CD4-positive, alpha-beta T cell treated with Interleukin-2 at 100 ng/mL for 4 hours (primary cell): ENCODE measurements around the gene MYLK.

Experiments used
- DNase-seq: peaks from one replicate; pipeline ENCODE4 v3.0.0-alpha.2; 2020; ENCODE audit warnings: low spot score

MYLK gene

DNA sequence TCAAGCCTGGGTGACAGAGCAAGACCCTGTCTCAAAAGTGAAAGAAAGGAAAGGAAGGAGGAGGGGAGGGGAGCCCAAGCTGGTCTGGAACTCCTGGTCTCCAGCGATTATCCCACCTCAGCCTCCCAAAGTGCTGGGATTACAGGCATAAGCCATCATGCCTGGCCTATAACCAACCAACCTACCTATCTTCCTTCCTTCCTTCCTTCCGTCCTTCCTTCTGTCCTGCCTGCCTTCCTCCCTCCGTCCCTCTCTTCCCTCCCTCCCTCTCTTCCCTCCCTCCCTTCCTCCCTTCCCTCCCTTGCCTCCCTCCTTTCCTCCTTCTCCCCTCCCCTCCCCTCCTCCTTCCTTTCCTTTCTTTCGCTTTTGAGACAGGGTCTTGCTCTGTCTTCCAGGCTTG is 242.6 kb downstream of the MYLK start:
- no peak for DNase-seq

DNA sequence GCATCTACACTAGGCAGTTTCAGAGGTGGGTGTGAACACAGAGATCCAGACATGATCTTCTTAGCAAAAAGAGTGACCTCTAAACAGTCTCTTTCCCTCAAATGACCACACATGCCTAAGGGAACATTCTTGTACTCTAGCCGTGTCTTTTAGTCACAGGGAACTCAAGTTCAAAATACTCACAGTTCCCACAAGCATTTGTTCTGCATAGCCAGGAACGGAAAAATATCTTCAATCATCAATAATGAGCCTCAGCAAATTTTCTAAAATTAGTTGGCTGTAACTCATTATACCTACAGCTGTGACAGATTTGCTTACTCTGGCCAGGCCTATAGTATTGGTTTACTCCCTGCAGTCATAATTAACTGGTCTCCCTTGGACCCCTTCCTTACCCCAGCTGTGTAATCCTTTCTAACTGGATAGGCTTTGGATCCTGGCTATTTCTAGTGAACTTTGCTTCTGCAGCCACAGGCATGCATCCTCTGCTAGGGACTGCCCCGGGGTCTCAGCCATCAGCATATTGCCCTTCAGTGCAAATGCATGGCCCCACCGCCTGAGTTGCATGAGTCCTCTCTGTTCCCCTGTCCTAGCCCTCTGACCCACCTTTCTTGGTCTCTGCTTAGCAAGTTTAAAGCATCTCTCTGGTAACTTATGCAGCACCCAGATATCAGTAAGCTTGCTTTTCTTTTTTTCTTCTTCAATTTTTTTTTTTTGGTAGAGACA is 243.2 kb downstream of the MYLK start:
- DNase-seq = no peak

DNA sequence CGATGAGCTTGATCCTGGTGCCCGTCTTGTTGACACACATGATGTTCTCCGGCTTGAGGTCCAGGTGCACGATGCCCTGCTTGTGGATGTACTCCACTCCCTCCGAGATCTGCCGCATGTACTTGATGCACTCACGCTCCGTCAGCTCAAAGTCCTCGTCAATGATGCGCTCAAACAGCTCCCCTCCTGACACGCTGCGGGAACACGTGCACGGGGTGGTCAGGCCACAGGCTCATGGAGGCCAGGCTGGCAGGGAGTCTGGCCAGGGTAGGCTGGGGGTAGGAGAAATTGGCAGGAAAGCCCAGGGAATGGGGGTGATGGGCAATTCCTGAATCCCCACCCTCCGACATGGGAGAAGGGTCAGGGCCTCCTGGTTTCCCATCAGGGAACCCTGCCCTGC is 243.8 kb downstream of the MYLK start:
- DNase-seq = no peak

DNA sequence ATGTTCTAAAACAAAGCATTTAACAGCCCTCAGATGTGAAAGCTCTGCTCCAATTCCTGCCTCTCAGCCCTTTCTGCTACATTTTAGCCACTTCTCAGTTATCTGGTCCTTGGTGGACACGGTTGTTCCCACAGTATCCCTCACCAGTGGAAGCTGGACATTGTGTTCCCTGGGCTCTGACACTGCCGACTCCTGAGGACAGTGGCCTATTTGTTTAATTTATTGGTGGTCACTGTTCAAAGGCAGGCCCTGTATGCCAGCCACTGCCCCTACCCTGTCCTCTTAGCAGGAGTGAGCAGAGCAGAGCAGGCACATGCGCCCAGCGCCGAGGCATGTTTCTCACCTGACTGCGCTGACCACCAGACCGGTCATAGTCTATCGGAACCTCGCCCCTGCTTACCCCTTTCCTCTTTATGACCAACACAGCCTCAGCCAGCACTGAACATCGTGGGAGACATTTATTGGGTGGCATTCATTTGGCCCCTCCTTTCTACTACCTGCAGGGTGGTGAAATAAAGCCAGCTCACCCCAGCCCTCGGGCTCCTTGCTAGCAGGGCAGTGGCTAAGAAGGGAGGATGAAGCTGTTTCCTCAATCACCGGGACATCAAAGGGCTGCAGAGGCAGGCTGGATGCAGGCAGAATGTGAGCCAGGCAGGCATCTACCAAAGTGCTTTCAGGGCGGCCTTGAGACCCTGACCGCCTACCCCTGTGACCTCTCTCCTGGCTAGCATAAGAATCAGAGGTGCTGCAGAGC is 245.0 kb downstream of the MYLK start:
- DNase-seq = no peak

DNA sequence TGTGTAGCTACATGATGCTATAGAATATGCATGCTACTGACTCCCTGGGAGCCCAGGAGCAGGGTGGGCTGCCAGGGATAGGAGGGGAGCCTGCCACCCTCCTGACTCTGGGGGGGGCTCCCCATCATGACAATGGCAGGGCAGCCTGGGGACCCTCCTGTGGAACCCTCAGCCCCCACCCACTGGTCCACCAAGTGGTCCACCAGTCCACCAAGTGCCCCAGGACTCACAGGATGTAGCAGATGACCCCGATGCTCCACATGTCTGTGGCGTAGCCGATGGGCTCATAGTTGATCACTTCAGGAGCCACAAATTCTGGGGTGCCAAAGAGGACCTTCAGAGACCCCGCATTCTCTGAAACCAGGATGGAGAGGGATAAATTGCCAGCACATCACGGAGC is 246.3 kb downstream of the MYLK start:
- DNase-seq = no peak

DNA sequence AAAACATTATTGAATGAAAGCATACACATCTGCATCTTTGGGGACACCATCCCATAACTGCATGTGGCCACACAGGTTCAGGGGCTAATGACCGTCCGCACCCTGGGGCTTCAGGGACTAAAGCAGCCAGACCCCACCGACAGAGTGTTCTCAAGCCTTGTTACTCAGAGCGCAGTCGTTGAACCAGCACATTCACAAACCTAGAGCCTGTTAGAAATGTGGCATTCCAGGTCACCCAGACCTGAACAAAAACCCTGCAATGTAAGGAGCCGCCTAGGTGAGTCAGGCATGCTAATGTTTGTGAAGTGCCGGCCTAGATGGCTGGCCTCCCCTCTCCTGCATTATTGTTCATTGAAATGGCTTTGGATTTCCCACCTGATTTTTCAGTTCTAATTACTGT is 247.0 kb downstream of the MYLK start:
- DNase-seq = no peak

DNA sequence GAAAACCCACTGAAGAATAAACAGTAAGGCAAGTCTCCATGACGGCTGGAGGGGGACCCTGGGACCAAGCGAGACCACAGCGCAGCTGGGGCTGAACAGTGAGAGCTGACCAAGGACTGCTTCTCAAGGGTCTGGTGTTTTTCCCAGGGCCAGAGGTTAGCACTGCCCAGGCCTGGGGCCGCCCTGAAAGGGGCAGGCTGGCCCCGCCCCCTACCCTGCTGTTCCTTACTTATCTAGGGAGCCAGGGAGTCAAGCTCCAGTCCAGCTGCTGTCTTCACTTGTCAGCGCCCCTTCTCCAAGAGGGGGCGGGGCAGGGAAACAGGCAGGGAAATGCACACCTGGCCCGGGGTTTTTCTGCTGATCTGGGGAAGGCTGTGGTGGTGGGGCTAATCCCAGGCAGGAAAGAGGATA is 247.7 kb downstream of the MYLK start:
- DNase-seq = no peak

DNA sequence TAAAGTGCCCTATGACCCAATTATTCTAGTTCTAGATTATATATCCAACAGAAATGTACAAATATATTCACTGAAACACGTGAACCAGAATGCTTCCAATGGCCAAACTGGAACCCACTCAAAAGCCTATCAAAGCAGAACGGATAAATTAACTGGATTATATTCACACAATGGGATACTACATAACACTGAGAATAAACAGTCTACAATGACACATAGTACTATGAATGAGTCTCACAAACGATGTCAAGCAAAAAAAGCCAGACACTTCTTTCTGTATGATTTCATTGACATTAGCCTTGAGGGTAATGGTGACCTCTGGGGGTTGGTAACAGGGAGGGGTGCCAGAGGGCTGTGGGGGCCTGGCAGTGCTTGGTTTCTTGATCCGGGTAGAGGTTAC is 248.4 kb downstream of the MYLK start:
- DNase-seq = no peak

DNA sequence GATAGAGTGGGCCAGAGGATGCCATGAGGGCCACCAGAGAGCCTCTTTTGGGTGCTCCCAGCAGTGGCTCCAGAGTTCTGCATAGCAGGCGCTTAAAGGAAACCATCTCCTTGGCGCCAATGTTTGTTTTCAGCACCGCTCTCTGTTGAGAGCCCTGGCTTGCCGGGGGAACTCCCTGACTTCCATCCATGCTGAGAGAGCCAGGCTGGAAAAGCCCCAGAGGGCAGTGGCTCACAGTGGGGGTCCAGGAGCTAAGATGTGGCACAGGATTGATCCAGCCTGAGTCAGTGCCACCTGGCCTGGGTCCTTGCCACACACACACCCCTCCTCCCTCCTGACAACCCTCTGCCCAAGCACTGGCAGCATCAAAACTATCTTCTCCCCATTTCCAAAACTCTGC is 248.9 kb downstream of the MYLK start:
- no peak for DNase-seq

DNA sequence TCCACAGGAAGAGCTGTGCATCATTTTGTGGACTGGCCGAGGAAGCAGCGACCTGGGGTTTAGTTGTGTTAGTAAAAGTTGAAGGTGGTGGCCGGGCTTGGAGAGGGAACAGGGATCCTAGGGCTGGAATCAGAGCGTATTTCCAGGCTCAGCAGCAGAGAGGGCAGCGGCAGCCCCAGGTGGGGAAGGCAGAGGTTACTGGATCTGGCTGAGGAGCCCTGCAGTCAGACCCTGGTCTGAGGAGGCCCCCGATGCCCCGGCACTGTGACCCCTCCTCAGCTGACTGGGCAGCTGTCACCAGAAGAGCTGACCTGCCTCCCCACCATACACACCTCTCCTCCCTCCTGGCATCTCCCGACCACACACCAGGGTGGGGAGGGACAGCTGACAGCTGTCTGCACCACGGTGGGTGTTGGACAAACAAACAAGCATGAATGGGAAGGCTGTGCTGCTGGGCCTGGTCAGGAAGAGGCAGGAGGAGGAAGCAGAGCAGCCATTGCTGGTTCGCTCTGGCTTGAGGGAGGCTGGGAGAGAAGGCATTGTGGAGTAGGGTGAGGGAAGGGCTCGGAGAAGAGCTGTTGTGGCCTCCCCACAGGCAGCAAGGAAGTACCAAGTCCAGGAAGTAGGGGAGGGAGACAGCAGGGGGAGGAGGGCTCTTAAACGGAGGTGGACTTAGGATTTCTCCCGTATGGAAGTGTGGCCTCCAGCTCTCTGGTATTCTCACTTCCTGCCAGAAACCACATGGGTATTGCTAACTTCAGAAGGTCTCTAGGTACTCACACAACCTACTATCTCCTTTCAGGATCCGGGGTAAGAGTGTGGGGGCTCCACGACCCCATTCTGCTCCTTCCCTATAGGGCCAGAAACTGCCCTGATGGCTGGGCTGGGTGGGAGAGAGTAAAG is 249.7 kb downstream of the MYLK start:
- no peak for DNase-seq

DNA sequence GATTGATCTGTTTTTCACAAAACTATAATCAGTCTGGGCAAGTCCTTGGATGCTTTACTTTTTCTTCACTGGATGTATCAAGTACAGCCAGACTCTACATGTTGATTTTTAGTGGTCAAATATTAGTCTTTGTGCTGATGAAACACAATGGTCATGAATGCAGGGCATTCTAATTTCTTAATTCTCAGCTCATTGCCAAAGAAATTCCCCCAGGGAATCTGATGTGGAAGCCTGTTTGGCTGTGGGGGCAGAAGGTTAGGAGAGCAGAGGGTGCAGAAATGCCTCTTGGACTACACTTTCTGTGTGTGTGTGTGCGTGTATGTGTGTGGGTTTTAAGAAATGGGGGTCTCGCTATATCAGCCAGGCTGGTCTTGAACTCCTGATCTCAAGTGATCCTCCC is 250.6 kb downstream of the MYLK start:
- DNase-seq = no peak

DNA sequence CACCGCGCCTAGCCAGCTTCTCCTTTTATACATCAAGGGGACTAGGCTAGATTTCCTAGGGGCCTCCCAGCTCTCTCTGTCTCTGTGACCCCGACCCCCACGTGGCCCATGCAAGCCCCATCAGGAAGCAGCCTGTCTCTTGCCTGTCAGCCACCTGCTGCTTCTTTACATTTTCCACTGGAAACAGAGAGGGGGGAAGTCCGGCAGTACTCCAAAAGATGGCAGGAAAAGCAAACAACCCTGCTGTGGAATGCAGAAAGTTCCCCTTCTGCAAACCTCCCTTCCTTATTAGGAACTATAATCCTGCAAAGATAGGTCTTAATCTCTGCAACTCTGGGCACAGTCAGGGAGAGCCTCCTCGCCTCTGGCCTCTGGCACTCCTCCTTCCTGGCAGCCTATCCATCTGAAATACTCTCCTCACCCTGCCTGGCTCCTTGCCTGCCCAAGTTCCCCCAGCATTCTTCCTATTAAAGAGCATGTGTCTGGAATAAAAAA is 251.9 kb downstream of the MYLK start:
- DNase-seq = no peak

DNA sequence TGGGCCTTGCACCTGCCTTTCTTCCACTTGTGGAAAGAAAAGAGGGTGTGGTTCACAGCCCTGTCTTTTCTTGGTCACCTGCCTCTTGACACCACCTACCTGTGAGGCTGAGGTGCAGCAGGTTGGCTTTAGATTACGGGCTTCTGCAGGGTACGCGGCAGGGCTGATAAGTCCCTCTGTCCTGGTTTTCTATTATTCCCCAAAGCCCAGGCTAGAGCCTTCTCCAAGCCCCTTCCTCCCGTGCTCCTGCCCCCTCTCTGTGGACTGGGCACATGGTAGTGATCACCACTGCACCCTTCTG is 254.4 kb downstream of the MYLK start:
- DNase-seq = no peak

DNA sequence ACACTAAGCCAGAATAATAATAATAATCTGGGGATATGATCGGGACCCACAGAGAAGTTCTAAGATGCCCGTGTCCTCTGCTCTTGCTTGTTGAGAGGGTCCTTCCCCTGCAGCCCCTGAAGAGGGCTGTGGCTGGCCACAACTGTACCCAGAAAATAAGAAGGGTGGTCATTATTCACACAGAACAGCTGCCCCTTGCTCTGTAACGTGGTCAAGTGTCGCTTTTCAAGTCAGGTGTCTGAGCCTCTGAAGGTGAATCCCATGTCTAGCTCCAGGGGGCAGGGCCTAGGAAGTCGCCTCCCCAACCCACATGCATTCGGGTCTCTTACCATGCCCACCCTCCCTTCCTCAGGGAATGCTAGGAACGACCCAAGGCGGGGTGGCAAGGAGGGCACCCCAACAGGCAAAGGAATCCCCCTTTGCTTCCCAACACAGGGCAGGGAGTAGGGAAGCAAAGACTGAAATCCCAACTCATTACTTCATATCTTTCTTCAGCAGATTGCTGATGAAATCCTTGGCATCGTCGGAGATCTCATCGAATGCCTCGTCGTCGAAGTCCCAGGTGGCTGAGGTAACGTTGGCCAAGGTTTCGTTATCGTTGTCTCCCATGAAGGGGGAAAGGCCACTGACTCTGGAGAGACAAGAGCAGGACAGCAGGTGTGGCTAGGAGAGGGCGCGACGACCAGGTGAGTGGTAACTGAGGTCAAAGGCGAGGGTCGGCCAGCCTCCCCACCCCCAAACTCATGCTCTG is 255.0 kb downstream of the MYLK start:
- no peak for DNase-seq

DNA sequence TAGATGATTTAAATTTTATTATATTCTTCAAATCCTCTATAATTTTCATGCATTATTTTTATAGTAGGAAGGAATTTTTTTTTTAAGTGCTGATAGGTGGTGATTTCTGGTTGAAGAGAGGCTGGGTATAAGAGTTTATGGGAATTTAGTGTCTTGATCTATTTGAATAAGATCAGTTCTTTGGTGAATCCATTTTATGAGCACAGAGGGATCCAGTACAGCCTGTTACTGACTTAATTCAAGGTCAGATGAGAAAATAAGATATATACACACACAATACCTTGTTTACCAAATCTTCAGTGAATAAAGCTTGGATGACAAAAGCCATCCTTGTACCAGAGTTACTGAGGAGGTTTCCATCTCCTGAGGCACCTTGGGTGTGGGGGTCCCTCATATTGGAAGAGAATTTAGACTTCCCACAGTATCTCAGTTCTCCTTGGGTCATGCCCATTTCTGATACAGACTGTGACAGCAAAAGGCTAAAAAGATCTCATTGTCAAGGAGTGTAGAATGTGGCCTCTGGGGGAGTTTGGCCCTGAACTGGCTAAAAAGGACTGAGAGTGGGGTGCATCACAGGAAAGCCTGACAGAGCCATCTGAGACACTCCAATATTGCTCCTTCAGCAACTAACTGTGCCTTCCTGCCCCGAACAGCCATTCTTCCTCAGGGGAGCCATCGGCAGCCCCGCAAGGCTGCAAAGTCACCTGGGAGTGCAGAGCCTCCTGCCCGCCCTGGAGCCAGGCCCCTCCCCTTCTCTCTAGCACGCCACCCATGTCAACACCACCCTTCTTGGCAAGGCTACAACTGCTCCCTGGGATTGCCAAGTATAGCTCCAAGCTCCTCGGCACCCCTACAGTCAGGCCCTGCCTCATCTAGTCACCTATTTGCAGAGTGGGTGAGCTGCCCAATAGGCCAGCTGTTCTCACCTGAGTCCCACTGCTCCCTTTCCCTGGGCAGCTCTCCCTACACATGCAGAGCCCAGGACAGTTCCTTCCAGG is 256.2 kb downstream of the MYLK start:
- no peak for DNase-seq

DNA sequence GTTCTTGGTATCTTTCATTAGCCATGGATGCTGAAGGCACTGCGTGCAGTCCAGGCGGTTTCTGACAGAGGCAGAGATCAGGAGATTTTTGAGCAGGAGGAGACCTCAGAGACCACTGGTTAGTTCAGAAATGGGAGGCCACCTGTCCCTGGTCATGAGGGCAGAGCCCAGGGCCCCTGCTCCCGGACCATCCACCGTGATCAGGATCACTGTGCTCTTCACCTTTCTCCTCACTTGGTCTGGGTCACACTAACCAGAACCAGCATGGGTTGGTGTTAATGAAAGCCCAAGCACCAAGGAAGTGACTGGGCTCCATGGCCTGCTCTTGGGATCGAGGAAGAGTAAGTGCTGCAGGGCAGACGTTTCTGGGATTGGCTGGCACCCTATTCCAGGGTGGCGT is 257.3 kb downstream of the MYLK start:
- DNase-seq = no peak

DNA sequence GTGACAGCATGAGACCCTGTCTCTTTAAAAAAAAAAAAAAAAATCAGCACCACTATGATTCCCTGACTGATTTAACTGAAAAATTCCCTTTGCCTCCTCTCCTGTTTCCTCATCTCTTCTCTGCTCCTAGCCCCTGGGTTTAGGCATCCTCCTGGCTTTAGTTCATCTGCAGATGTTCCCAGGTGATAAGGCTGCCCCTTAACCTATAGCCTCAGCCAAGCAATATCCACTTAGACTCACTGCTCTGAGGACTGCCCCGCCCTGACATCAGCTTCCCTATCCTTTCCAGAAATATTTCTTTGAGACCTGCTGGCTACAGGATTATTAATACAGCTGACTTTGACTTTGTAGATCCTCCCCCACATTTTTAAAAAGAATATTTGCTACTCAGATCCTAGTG is 259.8 kb downstream of the MYLK start:
- no peak for DNase-seq

DNA sequence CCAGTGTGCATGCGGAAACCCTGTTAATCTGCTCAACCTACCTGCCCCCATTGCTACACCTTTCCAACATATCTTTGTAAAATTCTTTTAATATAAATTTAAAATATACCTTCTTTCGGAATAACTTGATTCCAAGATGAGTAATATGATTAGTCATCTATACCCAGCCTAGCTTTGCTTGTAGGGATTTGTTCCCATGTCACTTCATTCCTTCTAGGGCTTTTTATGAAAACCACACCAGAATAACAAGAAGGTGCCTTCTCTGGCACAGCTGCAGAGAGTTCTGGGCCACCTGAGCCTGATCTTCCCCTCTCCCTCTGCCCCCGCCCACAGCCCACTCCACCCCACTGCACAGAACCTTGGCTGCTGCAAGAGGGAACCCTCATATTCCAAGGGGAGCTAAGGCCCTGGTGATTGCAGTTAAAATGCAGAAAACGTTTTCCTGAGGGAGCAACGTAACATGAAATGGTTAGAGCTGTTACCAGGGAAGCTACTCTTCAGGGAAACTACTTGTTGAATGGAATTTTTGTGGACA is 260.7 kb downstream of the MYLK start:
- no peak for DNase-seq

DNA sequence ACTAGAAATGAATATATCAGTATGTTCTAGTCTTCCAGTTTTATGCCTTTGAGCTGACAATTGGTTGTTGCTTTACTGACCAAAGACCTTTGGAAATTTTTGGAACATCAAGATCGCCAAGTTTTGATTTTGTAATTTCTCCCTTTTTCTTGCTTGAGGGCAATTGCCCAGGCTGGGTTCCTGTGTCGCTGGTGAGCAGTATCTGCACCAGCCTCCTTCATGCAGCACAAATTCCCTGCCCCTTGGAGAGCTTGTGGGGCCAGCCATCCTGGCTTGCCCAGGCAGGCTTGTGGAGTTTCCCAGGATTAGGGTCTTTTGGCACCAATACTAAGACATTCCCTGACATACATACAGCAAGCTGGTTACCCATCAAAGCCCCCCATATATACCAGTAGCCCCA is 261.4 kb downstream of the MYLK start:
- DNase-seq = no peak

DNA sequence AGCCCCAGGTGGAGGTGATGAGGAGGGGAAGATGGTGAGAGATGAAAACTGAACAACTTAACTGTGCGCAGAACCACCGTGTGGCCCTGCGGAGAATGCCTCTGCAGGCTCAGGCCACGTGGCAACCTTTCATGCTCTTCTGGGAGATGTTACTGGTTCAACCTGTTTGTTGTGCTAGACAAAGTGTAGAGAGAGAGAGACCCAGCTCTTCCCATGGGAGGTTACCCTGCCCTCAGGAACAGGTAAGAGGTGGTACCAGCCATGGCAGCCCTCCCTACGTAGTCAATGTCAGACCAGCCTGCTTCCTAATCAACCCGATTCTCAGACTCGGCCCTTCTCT is 262.3 kb downstream of the MYLK start:
- no peak for DNase-seq
